Effector CD4-positive, alpha-beta T cell (primary cell): ENCODE measurements around the gene DNAH7.
"Not testable (repeated sequence)": the region's sequence is repeated elsewhere in the genome, so short reads cannot be mapped to it uniquely, and the experiment has no call there.

Experiments
- DNase-seq: peaks from one replicate; pipeline ENCODE4 v3.0.0-alpha.2; 2020

DNAH7 gene

DNA sequence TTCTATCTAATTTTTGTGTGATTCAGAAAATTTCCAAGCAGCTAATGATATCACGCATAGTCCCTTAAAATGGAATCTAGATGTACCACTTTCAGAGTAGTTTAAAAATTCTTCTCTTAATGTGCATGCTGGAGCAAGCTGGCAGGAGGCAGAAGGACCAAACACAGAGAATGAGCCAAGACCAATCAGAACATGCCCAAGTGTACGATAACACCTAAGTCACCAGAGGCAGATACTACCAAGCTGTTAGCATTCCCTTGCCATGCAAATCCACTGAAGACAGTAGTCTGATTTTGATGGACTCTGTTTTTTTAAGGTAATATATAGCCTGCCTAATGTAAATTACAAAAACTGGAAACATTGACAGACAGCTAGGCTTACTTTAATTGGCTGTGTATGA, 109.3 kb downstream of the DNAH7 start:
- no peak for DNase-seq

DNA sequence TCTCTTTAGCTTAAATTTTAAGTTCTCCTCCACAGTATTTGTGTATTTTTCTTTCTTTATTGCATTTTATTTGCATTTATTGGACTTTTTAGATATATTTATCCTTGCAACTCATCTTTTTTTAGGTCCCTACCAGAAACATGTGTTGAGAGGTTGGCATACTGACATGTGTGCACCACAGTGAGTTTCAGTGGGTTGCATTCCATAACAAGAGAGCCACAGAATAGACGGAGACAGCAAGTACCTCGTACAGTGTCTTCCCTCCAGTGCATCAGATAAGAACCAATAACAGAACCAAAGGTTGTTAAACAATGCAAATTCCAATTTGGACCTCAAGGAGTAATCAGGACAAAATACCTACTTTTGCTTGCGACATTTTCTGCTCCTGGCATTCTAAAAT, 111.9 kb downstream of the DNAH7 start:
- no peak for DNase-seq

DNA sequence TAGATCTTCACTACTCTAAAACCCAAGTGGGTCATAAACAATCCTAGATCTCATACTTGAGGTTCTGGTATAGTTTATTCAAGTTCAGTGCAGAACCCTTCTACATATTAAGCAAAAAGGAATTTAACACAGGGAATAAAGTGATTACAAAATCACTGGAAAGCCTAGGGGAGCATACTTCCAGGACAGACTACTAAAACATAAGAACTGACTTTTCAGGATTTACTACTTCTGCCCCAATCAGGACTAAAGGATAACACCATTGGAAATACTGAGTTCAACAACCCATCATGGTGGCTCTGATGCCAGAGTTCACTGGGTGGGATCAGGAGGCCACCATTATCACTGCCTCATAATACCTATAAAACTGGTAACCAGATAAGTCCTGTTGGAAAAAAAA, 123.6 kb downstream of the DNAH7 start:
- DNase-seq: no peak

DNA sequence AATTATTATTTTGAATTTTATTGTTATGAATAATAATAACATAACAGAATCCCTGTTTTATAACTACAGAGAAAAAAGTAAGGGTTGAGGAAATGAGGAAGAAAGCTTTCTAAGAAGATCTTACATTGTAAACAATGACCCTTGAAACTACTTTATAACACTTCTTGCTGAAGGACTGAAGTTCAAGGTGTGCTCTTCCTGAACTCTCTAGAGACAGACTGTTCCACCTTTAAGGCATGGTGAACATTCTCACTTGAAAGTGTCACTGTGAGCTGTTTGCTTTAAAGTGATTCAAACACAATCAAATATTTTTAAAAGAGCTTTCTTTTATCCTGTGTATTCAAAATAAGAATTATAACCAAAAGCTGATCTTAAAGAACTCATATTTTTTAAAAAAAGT, 131.5 kb downstream of the DNAH7 start:
- no peak for DNase-seq

DNA sequence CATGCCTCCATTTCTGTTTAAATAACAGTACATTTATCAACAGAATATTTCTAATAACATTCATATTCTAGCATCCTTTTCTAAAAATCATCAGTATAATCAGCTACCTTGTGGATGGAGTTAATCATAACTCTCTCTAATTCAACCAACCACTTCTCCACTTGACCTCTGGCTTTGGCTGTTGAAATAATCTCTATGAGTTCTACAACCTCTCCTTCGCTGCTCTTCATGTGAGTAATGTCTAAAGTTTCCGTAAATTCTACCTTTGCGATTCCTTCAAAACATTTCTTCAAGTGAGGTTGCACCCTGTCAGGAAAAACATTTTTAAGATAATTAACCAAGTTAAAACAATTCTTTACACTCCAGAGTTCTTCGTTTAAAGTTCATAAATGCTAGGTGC, 134.2 kb downstream of the DNAH7 start:
- DNase-seq: no peak

DNA sequence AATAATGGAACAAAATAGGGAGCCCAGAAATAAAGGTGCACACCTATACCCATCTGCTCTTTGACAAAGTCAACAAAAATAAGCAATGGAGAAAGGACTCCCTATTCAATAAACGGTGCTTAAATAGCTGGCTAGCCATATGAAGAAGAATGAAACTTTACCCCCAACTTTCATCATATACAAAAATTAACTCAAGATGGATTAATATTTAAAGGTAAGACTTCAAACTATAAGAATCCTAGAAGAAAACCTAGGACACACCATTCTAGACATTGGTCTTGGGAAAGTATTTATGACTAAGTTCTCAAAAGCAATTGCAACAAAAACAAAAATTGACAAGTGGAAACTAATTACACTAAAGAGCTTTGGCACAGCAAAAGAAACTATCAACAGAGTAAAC, 139.1 kb downstream of the DNAH7 start:
- DNase-seq: no peak

DNA sequence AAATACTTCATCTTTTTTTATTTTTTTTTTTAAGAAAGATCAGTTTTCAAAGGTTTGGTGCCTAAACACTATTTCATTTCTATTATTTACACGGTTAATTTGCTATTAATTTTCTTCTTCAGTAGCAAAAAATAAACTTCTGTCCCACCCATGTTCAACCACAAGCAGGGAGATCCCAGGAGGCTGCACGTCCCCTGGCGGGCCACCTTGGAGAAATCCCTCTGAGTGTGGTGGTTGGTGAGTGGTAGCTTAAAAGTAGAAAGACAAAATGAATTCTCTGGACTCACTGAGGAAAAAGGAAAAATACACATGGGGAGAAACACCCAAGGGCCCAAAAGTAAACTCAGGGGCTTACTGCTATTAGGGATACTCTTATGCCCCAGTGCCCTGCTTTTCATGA, 143.5 kb downstream of the DNAH7 start:
- no peak for DNase-seq

DNA sequence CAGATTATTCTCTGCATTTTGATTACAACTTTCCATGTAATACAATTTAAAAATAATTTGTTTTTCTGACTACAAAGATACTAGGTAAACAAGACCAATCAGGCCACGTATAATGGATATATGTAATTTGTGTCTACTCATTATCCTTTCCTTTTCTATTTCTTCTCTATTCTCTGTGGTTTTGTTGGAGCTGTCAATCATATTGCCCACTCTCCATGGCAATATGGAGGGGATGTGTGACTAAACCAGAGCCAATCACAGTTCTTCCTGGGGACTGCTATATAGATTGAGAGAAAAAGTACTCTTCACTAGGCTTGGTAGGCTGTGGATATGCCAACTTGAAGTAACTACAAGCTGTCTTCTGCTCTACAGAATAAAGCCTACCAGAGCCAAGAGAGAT, 144.7 kb downstream of the DNAH7 start:
- DNase-seq: no peak

DNA sequence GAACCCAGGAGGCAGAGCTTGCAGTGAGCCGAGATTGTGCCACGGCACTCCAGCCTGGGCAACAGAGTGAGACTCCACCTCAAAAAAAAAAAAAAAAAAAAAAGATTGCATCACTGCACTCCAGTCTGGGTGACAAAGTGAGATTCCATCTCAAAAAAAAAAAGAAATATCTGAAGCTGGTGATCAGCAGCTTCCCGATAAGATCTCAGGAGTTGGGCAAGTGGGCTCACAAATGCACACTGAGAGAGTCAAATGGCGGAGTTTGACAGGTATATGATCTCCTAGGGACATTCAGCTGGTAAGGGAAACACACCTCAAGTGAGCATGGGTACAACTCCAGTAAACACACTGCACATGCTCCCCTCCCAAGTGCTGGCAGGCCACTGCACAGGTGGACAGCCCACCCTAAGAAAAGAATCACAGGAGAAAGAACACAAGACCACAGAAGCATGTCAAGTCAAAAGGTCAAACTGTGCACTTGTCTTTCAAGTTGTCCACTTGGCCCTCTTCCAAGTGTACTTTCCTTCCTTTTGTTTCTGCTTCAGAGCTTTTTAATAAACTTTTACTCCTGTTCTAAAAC, 151.5 kb downstream of the DNAH7 start:
- not testable (repeated sequence) for DNase-seq

DNA sequence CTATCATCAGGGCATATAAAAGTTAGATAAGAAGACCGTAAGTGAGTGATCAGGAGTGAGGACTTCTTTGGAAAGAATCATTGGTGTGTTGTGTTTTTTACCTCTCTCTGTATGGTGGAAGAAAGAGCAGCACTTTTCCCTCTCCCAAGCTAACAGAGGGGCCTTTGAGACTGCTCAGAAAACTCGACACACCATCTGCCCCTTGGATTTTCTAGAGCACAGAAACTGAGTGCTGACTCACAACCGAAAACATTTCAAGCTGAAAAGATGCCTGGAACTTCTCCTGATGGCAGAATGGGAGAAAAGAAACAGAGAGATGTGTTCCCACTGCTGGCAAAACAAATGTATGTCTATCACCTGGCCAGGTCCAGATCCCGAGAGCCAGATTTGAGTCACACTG, 156.6 kb downstream of the DNAH7 start:
- DNase-seq: no peak

DNA sequence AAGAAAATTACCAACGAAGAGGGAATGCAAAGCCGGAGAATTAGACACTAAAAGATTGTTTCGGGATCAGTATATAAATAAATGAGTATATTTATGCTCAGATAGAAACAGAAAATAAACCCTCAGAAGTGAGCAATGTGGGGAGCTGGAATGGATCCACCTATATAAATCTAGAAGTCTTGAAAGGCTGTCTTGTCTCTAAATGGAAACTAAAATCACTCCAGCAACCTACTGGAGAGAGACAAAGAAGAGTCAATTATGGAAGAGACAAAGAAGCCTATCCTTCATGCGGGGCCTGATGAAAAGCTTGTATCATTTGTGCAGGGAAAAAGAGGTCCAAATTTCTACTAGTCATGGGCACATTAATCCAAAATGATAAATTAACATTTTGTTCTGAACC, 158.1 kb downstream of the DNAH7 start:
- no peak for DNase-seq

DNA sequence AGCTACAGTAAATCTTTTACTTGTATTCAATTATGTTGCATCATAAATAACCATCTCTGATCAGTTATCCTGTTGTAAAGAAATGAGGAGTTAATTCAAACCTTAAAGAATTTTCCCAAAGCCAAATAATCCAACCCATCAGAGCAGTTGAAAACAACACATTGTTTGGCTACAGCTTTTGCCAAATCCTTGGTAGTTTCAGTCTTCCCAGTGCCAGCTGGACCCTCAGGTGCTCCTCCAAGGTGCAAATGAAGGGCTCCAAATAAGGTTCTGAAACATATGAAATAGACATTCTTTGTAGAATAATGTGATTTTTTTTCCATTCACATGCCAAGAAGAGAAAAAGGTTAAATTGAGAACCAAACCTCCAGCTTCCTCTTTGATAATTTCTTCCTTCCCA, 158.7 kb downstream of the DNAH7 start:
- no peak for DNase-seq

DNA sequence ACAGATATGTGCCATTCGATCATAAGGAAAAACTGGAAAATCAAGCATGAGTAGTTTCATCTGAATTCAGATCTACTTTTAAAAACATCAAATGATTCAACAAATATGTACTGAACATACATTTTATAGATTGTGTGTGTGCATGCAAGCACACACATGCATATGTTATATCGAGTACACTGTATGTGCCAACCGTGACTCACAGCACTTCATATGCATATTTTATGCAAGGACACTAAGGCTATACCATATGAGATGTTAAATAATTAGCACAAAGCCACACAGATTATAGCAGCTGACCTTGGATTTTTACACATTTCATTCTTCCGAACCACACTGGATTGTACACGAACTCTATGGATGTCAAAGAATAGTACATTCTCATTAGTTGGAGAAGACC, 161.2 kb downstream of the DNAH7 start:
- DNase-seq: no peak

DNA sequence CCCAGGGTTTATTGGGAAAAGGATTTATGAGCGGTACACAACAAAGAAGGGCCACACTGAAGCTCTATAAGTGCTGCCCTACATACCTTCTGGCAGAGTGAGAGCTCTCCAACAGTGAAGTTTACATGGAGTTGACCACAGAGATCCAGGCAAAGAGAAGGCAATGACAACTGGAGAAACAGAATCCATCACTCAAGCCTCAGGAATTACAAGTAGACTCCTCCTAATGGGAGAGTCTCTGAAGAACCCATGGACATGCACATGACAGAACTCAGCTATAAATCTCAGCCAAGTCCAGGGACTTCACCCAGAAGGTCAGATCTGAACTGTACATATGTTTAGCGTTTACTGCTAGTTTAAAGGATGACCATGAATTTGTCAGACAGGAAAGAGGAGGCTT, 164.7 kb downstream of the DNAH7 start:
- no peak for DNase-seq

DNA sequence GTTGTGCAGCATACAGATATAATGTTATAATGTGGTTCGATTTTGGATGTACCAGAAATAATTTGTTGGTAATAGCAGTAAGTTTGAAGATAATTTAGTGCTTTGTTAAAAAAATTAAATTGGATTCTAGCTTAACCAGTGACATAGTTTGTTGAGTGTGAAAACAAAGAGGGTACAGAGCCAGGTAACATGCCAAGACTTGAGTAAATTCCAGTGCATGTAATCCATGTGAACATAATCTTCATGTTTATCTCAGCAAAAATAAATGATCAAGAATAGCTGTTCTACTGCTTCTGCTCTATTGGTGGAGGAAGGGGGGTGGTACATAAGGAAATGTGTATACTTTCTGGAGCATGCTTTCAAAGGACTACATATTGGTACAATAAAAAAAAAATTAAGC, 165.8 kb downstream of the DNAH7 start:
- no peak for DNase-seq

DNA sequence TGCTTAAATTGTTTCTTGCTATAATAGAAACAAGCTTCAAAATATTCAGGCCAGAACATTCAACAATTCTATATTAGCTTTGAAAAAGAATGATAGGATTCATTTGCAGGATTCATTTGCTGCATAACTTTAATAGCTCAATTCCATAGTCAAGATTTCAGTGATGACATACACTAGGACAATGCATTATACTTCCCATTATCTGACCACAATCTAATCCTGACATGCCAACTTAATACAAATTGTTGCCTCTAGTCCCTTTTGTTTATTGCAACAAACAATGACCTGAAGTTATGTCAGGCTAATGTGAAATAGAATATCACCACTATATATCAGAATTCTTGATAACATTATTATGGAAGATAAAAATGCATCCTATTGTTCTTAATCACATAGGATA, 169.4 kb downstream of the DNAH7 start:
- no peak for DNase-seq

DNA sequence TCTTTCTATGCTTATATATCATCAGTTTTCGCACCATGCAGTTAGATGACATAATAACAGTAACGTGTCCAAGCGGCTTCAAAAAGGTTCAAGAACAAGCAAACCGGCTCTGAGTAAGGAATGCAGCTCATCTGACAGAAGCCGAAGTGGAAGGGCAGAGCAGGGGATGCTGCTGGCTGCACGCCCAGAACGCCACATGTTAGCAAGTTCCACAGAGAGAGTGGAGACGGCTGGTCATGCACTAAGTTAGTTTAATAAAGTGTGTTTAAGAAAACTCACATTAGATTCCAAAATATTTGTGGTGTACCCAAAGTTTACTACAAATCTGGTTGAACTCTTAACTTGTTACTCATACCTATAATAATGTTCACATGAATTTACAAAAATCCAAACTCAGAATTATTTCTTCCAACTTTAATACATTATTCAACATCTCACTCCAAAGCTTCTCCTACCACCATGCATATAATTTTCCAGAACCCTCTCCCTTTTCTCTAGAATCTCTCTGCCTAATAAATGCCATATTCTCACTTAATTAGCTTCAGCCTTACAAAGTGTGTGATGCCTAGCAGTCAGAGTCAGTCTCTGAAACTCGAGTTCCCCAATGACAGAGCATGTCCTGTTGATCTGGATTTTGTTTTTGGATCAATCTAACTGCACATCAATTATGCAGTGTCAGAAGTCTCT, 170.0 kb downstream of the DNAH7 start:
- no peak for DNase-seq

DNA sequence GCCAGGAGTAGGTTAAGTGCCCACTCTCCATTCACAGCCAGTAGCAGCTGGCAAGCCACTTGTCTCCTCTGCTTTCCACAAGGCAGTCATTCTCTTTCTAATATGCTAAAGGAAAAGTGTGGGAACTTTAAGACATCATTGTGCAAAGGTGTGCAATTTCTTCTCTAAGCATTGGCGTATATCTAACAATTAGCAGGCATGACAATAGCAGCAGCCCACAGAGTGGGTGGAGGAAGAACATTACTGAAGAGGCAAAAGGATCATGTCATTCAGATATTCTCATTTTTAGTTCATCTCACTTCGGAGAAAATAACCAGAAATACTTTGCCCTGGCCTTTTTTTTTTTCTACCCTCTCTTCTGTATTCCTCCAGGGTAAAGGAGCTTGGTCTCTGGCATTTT, 177.6 kb downstream of the DNAH7 start:
- DNase-seq: no peak

DNA sequence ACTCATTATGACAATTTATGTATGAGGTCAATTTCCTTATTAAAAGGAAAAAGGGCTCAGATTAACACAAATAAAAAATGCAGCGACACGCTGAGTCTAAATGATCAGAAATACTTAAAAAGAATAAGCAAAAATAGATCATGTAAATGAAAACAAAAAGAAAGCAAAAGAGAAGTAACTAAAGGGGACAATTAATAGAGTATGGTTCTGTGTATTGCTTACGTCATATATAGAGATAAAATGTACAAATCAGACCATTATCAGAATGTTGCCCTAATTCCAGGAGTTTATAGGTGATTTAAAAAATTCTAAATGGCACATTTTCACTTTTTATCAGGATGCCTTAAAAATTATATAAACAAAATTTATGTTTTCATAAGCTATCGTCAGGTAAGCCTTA, 189.5 kb downstream of the DNAH7 start:
- no peak for DNase-seq

DNA sequence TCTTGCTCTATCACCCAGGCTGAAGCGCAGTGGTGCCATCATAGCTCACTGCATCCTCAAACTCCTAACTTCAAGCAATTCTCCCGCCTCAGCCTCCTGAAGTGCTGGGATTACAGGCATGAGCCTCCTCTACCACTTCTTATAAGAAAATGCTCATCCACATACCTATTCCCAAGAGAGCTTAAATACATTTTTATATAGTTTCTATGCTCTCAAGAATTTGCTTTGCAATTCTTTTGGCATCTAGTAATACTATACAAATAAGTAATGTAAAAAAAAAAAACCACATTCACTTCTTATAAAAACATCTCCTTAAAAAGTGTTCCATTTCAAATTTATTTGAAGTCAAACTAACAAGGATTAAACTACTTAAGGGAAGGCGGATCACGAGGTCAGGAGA, 197.3 kb downstream of the DNAH7 start:
- no peak for DNase-seq

DNA sequence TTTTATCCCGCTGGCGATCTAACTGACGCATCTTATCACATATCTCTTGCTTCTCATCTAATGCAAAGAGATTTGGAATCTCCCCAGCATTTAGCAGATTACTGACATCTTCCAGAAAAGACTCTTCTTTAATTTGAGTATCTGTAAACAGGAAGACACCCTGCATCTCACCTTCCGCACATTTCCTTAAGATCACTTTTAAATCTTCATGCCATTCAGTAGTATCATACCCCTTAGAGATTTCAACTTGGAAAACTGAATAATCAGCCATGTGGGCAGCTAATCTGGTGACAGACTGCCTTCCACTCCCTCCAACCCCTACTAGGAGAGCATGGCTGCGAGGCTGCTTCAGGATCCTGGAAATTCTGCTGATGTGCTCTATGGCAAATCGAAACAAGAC, 204.3 kb downstream of the DNAH7 start:
- no peak for DNase-seq

DNA sequence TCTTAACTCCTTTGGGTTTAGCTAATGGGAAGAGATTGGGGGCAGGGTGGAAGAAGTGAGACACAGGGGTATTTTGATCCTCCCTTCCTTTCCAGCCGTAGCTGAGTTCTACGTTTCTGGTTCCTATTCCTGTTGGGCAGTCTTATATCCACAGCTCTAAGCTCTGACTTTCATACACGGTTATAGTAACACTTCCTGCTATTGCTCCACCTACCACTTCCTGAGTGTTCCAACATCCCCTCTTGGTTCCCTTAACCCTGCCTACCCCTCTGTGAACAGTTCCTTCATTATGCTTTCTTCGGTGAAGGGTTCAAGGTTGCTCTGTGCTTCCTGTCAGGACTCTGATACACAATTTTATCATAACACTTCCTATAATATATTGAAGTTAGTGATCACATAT, 205.1 kb downstream of the DNAH7 start:
- no peak for DNase-seq

DNA sequence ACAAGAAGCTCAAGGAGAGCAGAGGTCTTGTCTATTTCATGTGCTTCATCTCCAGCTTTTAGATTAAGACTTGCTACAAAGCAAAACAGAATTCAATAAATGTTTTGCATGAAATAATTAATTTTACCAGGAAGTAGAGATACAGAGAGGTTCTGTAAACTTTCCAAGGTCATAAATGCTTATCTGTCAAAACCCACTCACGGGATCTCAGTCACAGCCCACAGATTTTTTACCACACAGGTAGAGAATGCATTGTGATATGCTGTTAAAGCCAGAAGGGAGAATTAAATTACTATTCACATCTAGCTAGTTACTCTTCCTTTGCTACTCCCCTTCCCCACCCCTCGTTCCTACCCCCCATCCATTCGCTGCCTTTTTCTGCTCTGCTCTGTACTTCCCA, 205.5 kb downstream of the DNAH7 start:
- DNase-seq: no peak

DNA sequence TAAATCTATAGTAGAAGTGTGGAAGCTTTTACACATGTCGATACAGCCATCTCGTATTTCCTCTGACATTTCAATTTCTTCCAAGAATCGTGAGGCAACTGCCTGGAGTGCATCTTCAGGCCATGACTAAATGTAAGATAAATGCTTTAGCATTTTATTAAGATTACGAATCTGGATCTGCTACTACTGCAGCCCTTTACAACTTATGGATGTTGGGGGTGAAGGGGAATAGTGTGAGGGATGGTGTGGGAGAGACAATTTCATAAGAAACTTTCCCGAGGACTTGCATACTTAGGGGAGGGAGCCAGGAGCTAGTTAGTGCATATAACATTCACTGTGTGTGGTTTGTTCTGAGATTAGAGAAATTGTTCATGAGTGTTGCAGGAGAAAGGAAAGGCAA, 206.8 kb downstream of the DNAH7 start:
- DNase-seq: no peak

DNA sequence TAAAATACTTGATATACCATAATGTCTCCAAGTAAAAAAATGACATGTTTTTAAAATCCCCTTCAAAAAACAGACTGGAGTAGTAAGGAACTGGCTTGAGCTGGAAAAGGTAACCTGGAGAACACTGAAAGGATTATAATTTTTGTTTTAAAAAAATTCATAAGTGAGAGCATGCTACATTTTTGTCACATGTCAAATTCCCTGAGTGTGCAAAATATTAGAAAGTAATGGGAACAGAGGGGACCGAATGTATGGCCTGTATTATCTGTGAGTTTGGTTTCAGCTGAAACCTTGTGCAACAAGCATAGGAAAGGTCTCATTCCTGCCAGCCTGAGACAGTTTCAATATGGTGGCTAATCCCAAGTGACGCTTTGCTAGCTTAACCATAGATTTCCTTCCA, 209.1 kb downstream of the DNAH7 start:
- DNase-seq: no peak
